GM19468 (cell line): ENCODE data around the gene ARGLU1.

Experiments used
- ATAC-seq: cut with Tn5 transposase; IDR thresholded peaks from one replicate; pipeline ENCODE4 v1.9.1; 2021; ENCODE audit warnings: mild to moderate bottlenecking, moderate library complexity, moderate number of reproducible peaks; ENCODE audit not compliant: unreplicated experiment; ENCODE audit errors: extremely low read depth

Gene ARGLU1

DNA sequence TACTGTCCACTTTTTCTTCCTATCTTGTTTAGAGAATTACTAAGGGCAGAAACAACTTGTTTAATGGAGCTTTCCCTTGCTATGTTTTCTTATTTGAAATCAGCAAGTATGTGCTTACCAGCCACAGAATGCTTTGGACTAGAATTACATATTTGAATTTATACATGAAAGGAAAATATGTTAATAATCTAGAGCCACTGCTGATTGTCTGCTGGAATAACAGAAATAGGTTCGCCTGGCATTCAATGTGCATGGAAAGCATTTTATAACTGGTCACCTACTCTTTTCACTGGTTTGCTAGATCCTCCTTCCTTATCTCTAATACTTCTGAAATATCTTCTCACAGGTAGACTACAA lies 40.5 kb downstream of the ARGLU1 start:
- no peak for ATAC-seq

DNA sequence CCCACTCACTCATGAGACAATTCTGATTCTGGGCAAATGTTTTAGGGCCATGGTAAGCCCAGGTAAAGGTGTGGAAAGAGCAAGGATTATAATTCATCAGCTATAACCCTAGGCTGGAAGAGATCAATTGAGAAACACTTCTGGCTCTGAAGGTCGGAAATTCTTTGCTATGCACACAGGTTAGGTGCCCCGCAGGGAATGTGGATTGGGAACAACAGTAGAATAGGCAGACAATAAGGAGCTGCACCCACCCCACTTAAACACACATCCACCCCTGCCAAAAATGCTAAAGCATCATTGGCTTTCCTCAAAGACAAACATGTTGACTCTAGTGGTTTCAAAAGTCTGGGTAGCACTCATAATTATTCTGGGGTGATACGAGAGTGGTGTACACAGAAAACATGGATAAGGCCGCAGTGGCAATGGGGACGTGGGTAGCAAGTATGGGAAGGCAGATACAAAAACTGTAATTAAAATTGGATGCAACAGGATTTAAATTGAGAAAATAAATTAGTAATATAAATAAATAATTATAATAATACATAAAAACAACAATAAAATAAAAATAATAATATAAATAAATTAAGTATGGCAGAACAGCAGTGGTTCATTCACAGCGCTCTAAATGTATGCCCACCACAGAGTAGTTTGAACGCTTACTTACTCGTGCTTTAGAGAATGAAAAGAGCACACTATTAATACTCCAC lies 41.0 kb downstream of the ARGLU1 start:
- ATAC-seq = no peak

DNA sequence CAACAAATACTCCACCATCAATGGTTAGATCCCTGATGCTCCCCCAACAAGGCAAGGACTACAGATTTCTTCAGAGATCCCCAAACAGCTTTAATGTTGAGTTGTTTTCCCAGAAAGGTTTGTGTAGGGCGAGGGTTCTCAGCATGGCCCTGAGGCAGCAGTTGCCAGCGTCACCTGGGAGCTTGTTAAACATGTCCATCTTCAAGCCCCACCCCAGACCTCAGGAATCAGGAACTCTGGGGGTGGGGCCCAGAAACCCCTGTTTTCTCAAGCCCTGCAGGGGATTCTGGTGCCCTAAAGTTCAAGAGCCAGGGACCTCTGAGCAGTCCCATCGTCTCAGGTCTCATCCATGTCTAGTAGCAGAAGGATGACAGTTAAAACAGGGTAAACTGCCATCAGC lies 42.1 kb downstream of the ARGLU1 start:
- ATAC-seq = no peak

DNA sequence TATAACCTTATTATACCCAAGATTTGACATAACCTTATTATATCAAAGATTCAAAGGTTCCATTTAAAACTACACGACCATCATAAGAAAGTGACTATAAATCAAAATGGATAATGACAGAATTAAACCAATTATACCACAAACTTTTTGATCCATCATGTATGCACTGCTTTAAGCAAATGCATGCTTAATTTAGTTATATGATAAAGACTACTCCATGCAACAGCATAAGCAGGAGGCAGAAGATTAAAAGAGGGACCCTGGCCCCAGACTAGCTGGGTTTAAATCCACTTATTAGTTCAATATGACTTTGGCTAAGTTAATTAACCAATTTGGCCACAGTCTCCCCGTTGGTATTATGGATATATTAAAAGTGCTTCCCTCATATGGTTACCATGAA lies 43.8 kb downstream of the ARGLU1 start:
- ATAC-seq = no peak

DNA sequence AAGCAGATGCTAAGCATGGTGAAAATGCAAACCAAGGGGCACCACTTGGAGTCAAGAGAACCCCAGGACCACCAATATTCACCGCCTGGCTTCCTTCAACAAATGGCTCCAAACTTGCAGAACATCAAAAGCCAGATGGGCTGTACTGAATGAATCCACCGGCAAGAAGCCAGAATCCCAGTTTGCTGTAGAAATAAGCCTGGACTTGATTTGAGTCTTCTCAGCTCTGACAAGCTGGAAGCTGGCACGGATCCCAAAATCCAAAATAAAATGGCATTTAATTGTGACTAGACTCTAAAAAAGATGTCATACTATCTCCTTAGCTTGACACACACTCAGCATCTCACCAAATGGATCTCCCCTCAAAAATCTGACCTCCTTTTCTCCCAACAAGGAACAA lies 44.4 kb downstream of the ARGLU1 start:
- ATAC-seq = no peak

DNA sequence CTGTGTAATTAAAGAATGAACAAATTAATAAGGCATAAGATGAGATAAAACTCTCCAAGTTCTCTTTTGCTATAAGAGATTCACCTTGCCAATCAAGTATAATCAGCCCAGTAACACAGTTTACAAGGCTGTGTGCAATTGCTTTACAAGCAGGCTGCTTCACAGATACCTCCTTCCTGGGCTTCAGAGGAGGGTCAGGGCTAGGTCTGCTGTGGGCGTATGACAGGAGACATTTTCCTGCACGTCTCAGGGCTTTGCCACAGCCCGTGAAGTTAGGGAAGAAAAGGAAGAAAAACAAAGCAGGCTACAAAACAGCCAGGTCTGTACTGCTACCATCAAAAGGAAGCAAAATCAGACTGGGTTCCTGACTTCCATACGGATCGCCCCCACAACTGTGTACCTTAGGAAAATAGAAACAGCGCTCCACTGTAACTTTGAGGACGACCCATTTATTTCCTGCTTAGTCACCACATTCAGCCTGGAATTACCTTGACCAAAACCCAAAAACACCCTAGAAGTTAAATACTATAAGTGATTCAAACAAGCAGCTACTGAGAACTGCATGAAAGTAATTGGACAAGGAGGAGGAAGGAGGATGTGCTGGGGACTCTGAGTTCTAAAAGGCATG lies 44.9 kb downstream of the ARGLU1 start:
- no peak for ATAC-seq

DNA sequence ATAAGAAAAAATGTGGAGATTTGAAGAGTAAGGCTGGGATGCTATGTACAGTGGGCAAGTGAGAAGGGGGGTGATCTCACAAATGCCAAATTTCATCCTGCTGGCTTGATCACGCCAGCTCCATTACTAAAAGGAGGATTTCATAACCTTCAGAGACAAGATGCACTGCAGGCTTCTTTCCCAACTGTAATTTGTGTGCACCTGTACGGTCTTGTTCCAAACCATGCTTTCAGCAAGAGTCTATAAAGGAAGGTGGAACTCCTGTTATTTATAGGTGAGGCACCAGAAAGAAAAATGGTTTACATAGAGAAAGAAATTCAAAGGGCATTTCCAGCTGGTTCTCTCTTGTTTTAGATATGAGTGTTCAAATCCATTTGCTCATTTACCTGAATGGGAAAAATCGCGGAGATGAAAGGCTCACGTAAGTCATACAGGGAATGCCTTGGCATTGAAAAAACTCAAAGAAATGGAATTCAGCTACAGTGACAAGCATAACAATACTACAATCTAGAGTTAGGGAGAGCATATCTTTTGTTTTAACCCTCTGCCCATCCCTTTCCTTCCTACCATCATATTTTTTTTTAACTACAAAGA lies 45.7 kb downstream of the ARGLU1 start:
- no peak for ATAC-seq

DNA sequence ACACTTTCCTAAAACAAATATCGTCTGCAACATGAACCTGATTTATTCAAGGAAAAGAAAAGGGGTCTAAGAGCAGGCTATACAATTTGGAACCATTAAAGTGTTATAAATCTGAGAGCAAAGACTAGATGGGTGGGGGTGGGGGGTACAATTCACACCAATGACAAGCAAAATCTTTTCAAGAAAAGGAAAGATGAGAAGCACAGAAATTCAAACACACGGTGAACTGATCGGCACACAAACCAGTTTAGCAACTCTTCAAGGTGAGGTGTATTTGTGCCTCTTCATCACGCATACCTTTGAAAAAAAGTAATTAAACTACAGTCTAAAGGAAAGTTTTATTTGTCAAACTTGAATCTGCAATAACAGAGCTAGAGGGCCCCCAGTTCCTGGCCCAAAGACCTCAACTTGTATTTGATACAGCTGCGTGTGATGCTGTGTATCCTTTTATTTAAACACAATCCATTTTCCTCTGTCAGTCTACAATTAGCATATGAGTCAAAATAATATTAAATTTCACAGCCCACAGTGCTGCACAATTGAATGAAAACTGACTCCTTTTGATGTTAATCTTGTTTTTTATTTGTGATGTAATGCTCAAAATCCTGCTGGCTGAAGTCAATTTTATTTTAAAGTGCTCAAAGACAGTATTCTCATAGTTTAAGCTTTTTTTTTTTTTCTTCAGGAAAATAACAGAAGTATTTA lies 46.7 kb downstream of the ARGLU1 start:
- no peak for ATAC-seq

DNA sequence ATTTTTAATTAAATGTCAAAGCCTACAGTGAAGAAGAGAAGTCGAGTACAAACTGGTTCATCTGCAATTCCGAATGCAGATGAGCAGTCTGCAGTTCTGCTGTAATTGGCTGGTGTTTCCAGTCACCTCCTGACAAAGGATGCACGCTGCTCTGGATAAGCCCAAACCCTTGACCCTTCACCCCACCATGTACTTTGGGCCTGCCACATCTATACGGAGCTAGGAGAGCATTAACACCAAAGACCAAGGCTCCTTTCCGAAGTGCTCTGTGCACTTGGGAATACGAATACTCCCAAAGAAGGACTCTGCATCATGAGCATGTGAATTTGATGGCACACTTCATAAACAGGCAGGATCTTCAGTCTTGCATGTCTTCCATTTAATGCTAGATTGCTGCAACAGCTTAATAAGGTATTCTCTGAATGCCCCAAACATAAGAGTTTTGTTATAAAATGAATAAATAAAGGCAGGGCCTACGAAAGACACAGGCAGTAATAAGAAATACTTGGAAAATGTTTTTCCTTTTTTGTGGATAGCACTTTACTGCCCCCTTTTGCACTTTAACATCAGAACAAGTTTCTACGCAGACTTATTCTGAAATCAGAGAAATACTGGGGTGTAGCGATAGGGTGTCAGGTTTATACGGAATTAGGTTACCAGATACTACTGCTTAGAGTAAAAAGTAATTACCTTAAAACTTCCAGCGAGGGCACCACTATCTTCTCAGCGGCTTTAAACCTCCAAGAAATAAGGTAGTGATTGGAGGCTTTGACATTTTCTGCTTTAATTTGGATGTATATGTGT lies 47.5 kb downstream of the ARGLU1 start:
- ATAC-seq = no peak

DNA sequence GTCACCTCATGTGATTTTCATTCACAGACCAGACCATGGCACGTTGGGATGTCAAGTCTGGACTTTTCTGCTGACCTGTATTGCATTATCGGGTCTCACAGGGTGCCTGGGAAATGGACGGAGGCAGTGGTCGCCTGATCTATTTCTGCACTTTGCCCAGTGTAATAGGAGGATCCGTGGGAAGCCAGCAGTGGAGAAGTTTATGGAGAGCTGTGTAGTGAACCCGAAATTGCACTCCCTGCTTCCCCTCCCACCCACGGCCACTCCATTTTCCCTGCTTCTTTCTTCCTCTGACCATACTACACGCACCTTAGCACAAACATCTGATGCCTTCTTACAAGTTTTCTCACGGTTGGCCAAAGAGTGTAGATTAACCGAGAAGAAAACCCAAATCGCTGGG lies 49.4 kb downstream of the ARGLU1 start:
- no peak for ATAC-seq

DNA sequence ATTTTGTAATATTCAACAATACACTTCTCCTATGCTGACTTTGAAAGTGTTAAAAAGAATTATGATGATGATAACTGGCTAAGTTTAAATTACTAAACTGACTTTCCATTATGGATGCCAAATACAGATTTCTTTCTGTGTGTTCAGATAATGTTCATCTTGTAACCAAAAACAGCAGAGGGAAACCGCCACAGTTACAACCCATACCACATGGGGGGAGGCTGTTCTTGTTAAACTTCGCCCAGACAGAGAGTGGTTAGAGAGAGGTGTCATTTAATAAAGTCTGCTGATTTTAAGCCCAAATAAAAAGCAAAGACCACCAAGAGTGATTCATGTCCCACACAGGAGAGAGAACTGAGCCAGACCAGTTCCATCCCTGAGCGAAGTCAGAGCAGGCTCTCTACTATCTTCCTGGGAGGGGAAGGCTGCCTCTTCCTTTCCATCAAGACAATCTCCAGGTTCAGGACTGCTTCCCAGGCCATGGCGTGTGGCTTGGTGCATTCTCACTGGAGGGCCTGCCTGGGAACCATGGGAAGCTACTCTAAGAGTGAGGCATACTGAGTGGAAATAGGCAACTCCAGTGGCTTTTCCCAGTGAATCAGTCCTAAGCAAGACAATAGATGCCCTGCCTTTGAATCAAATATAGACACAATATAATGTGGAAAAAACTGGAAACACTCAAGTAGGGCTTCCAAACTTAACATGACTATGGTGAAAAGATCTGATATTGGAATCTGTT lies 50.7 kb downstream of the ARGLU1 start:
- ATAC-seq = no peak

DNA sequence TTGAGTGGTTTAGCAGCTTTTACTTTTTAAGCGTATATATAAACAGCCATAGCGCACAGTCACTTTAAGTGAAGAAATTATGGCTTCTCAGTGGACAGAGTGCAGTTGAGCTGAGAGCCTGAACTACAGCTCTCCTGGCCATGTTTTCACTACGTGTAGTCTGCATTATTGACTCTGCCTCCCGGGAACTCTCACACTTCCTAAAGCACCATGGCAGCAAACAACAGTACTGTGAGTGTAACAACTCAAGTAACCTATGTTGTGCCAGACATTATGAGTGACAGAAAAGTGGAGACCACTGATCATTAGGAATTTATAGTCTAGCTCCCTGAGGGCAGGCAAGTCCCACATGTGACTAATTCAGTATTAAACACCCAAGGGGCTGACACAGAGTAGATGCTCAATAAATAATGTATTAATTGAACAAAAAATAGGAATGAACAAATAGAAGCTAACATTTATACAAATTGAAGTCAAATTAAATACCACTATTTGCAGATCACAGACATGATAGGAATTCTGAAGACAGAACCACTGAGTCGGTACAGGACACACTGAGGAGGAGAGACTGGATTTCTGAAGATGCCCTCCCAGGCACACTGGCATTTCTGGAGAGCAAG lies 52.2 kb downstream of the ARGLU1 start:
- ATAC-seq = no peak

DNA sequence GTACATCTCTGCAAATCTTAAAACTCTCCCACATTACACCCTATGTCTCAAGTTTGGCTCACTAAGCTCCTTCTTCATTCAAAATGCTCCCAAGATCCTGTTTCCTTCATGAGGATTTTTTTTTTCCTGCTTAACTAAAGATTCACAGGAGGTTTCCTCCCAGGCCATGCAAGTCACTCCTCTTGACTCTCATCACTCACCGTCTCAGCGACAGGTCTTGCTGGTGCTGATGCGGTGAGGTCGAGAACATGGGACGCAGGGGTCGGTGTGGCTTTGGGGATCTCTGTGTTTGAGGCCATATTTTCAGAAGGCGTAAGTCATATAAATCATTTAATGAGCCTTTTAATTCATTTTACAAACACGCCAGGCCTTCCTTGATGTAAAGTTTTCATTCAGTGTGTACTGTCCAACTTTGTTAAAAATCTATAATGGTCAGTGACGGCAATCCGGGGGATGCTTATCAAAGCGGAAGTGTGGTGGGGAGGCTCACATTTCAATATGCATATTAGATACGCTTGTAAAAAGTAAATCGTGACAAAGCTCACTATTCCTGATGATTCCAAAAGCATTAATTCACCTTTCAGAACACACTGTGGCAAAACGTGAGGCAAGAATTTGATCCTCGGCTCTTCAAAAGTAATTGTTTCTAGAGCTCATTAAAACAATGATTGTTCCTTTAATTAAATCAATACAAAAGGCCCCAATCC lies 52.9 kb downstream of the ARGLU1 start:
- ATAC-seq = no peak

DNA sequence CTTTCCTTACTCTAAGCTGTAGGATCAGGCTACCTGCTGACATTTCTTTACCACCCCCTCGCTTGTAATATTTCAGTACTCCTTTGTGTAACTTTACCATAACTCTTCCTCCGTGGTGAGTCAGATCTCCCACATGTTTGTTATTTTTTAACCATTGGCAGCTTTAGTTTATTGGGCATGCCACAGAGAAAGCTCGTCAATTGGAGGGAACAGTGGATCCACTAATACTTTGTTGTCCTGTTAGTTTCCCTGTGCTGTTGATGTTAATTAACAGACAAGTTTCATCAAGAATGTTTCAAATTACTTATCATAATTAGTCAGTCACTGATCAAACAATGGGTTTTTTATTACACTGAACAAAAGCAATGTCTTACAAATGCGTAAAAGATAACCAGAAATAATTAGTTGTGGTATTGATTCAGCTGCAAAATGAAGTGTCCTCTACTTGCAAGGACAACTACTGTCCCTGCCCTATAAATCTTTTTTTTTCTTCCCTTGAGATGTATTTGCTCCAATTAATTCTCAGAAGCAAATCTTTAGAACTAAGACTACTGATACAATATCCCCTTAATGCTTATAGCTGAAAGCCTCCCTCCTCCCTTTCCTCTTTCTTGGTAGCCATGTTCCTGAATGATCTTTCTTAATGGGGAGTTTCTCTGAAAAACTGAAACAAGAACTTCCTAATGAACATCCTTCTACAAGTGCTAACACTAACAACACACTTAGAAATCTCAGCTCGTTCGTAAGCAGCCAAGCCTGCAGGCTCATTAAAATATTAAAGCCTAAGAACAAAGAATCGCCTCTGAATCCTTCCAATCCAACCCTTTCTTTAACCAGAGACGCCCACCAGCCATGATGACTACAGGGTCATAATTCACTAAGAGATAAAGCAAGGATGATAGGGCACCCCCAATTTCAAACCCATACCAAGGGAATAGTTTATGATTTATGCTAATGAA lies 54.6 kb downstream of the ARGLU1 start:
- no peak for ATAC-seq

DNA sequence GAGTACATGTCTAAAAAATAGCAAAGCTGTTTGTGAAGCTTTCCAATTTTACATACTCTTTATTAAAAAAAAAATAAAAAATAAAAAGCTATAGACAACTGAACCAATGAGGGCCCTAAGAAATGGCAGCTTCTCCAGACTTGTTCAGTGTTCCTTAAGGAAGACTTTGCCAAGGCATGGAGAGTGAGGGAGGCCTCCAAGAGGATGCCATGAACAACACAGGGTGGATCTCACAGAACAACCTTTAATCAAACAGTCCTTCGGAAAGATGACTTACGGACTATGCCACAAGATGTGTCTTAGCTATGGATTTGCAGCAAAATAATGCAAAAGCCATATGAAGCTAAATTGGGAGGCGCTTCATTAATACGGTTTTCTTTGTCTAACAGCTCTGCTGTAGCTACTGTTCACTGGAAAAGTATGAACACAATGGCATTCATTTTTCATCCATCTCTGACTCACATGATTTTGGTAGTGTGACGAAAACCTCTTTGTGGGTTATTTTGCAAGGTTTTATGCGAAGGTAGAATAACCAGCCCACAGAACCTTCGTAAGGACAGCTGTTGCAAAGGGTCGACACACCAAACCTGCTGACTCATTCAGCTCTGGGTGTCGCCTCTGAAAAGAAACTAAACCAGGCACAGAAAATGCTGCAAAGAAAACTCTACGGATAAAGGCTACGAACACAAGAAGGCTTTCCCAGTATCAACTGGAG lies 60.2 kb downstream of the ARGLU1 start:
- no peak for ATAC-seq

DNA sequence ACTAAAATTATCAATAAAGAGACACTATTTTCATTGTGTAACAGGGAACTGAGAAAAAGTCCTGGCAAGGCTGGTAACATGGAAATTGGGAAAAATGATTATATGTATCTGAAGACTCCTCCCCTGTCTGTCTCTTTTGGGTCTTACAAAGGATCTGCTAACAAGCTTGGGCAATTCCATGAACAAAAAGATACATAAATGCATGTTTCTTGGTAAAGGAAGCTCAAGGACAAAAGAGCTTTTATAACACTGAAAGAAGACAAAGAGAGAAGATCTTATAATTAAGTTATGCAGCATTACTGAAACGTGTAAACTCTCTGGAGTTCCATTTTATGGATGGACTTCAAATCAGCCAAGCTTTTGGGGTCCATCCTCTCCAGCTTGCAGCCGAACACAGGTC lies 61.7 kb downstream of the ARGLU1 start:
- no peak for ATAC-seq

DNA sequence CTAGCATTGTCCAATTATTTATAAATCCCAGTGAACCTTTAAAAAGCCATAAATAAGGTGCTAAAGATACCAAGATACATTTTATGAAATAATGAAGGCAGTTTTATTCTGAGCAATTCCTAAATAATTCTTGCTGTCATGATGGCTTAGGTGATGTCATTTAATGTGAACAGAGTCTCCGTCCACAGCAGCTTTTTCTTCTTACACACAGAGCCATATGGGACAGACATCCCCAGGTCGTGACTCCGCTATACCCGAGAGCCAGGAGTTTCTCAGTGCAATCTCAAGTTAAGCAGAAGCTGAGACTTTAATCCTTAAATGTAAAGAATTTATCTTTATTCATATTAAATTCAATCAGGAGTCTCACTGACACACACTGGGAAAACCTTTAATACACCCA lies 62.2 kb downstream of the ARGLU1 start:
- no peak for ATAC-seq
